Measurements from ENCODE around the gene YPEL1.
"Not testable (repeated sequence)": the region's sequence is repeated elsewhere in the genome, so short reads cannot be mapped to it uniquely, and the experiment has no call there.

The YPEL1 gene

DNA sequence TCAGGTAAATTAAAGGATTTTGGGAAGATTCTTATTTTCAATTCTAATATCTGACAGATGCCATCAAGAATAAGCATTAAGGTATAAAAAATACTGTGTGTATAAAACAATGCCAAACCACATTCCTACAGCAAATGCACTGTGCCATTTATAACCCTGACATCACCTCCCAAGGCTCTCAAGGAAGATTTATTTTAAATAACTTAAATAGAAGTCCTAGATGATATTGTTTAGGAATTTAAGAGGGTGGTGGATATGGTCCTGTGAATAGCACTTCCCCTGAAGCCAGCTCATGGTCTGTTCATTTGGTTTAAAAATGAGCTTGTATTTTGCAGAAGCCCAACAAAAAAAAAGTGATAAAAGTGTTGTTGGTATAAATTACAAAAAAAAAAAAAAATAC is 37.7 kb downstream of the YPEL1 start:
- DNase-seq: no peak

DNA sequence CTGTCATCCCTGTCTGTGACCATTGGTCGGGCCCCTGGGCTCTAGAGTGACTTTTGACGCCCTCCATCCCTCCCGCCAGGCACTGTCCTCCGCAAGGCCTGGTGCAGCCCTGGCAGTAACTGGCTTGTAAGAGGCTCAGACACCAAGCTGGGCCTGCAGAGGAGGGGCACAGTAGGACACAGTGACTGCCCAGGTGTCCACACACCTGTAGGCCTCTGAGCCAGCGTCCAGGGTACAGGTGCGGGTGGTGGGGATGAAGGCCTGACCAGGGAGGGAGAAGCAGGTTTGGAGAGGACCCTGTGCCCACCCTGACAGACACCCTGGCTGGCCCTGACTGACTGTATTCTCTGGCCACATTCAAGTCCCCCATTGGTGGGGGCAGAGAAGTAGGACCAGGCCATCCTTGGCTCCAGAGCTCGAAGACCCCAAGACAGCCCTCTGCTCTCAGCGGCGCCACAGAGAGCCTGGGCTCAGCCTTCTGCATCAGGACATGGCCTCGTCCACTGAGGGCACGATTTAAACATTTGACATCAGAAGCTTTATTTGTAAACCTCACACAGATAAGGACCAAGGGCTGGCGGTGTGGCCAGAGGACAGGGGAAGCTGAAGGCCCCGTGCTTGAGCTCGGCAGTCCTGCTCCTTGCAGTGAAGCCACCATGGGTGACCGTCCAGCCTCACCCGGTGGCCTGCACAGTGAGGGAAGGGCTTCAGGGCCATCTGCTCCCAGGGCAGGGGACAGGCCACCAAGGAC is 38.4 kb downstream of the YPEL1 start:
- DNase-seq: no peak

DNA sequence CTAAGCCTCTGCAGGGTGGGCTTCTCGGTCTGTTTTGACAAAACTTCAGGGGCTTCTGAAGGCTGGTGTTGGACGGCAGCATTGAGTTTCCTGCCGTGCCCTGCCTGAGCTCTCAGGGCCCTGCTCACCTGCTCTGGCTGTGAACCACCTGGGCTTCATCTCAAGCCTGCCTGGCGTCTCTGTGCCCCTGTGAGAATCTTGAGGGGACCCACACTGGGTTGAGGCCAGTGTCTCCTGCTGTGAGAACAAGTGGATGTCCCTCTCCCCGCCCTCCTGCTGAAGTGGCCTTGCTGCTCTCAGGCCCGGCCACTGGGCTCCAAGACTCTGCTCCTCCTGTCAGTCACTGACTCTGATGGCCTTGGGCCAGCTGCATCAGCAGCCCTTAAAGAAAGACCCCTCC is 39.5 kb downstream of the YPEL1 start:
- DNase-seq: no peak

DNA sequence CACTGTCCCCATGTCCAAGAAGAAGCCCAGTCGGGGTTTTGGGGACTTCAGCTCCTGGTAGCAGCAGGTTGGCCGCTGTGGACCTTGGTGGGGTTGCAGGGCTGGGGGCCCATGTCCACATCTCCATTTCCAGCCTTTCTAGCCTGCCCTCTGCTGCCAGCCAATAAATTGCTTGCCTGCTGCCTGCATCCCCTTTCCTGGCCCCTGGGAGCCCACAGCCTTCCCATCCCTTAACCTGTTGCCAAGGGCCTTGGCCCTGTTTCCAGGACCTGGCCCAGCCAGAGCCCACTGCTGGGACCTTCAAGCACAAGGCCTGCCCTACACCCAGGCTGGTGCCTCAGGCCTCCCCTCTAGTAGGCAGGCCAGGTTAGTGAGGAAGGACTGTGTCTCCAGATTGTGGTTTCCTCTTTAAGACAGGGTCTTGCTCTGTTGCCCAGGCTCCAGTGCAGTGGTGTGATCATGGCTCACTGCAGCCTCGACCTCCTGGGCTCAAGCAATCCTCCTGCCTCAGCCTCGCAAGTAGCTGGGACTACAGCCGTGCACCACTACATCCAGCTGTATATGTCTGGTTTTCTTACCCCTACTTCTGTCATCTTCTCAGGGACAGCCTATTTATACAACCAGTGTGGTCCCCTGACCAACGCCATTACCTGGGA is 40.0 kb downstream of the YPEL1 start:
- DNase-seq: no peak

DNA sequence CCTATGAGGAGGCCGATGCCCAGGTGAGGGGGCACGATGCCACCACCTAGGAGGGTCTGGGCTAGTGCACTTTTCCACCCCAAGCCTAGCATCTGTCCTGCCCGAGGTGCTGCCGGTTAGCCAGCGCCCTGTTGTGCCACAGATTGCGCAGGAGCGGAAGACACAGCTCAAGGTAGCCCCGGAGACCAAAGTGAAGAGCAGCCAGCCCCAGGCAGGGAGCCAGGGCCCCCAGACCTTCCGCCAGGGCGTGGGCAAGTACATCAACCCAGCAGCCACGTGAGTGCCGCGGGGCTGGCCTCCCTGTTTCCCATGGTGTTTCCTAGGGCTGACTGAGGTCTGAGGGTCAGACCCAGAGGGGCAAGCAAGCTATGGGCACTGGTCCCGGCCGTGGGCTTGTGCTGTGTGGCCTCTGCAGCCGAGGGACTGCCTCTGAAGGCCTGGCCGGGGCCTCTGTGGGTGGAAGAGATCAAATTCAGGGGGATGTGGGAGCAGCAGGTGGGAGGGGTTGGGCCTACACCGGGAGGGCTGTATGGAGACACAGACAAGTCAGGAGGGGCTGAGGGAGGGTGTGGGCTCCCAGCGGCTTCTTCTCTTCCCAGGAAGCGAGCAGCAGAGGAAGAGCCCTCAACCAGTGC is 40.7 kb downstream of the YPEL1 start:
- no peak for DNase-seq

DNA sequence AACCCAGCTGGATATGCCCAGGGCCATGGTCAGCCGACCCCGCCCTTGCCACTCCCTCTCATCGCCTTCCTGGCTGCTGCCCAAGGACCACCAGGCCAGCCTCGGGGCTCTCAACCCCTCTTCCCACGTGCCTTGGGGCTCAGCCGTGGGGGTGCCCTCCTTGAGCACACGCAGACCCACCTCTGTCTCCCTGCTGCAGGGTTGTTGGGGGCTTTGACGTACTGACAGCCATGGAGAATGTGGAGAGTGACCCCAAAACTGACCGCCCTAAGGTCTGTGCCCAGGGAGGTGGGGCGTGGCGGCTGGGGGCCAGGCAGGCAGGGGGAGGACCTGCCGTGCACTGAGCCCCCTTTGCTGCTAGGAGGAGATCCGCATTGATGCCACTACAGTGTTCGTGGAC is 41.2 kb downstream of the YPEL1 start:
- DNase-seq: no peak

DNA sequence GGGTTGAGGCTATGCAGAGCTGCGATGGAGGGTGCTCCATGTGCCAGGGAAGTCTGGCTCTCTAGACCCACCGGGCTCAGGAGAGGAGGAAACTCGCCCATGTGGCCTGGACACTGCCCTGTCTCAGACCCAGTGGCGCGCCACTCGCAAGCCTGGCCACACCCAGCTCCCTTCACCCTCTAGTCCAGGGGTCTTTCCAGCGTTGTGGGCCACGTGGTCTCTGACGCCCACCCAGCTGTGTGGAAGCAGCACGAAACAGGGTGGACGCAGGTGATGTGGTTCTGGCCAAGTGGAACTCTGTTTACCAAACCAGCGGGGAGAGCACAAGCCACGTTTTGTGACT is 41.6 kb downstream of the YPEL1 start:
- DNase-seq: no peak

DNA sequence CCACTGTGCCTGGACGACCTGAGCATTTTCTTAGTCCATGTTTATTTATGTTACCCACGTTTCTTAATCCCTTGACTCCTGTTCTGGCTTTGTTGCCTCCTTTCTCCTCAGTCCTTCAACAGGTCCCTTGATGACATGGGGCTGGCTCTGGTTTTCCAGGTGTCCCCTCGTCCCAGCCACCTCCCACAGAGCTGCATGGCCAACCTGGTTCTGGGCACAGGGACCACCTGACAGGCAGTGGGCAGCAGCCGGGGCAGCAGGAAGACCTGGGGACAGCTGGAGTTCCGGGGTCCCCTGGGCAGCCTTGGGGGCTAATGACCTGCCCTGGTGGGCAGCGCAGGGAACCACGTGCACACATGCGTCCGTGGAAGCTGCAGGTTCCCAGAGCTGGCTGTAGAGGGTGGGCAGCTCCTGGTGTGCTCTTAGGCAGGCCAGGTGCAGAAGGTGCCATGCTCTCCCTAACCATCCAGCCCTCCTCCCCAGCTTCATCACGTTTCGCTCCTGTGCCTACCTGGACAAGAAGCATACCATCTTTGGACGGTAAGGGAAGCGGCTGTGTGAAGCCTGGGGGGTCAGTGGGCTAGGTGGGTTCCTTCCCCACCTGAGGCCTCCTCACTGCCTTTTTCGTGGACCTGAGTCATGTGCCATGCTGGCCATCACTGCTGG is 42.1 kb downstream of the YPEL1 start:
- no peak for DNase-seq

DNA sequence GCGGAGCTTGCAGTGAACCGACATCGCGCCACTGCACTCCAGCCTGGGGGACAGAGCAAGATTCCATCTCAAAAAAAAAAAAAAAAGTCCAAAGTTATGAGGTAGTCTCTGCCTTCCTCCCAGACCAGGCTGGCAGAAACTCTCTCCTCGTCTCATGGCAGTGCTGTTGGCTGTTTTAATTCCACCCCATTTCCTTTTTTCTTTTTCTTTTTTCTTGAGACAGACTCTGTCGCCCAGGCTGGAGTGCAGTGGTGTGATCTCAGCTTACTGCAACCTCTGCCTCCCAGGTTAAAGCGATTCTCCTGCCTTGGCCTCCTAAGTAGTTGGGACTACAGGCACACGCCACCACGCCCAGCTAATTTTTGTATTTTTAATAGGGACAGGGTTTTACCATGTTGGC is 42.7 kb downstream of the YPEL1 start:
- not testable (repeated sequence) for DNase-seq

DNA sequence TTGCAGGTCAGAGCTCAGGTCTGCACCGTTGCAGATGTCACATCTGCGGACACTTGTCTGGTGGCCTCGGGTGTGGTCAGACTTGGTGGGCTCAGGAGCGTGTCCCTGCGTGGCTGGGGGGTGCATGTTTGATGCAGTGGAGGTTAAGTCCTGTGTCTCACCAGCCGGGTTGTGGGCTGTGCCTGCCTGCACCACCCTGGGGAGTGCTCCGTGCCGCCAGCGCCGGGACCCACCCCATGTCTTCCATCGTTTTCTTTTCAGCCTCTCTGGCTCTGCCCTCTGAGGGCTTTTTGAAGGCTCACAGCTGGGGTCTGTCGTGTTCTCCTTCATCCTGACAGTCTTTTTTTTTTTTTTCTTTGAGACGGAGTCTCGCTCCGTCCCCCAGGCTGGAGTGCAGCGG is 43.8 kb downstream of the YPEL1 start:
- no peak for DNase-seq

DNA sequence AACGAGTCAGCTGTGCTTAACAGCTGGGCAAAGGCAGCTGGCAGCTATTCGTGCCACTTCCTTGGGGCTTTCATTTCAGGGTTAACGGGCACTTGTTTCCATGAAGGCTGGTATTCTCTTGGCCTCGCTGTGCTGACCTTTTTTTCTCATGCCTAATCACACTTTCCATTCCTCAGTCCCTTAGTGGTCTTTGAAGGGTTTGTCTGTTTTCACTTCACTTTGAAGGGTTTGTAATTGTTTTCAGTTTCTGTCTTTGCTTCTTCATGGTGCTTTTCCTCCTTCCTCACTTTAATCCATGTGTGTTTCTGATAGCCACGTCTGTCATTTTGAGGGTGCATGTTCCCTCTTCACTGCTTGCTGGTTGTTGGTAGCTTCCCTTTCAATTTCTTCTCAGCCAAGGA is 45.2 kb downstream of the YPEL1 start:
- DNase-seq: no peak

DNA sequence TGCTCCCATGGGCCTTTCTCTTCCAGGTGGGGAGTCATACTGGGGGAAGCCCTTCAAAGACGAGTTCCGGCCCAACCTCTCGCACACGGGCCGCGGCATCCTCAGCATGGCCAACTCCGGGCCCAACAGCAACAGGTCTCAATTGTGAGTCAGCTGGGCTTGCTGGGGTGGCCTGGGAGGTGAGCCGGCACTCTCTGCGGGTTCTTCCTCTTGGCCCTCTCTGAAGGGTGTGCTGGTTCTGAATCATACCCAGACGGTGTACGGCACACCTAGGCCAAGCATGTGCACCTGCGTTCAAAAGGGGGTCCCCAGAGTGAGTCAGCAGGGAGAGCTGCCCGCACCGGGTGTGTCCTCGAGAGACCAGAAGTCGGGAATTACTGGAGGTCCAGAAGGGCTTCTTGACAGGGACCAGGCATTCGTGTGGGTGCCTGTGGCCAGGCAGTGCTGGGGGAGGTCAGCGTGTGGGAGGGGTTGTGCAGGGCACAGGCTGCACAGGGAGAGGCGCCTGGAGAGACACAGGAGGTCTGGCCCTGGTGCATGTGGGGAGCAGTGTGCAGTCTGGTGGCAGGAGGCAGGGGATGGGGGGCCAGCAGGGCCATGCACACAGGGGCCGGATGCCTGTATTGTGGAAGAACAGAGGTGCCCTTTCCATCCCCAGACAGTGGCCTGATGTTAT is 46.8 kb downstream of the YPEL1 start:
- no peak for DNase-seq

DNA sequence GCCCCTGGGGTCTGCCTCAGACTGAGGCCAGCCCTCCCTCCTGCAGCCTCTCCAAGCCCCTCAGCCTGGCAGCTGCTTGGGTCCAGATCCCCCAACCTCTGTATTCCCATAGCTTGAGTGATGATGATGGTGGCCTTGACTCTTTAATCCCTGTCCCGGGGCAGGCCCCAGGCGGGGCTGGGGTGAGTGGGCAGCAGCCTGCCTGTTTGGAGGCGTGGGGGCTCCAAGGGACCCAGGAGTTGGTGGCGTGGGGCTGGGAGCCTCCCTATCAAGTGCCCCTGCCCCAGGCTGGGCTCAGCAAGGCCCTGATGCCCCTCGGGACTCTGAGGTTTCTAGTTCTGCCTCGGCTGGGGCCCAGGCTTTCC is 47.3 kb downstream of the YPEL1 start:
- no peak for DNase-seq

DNA sequence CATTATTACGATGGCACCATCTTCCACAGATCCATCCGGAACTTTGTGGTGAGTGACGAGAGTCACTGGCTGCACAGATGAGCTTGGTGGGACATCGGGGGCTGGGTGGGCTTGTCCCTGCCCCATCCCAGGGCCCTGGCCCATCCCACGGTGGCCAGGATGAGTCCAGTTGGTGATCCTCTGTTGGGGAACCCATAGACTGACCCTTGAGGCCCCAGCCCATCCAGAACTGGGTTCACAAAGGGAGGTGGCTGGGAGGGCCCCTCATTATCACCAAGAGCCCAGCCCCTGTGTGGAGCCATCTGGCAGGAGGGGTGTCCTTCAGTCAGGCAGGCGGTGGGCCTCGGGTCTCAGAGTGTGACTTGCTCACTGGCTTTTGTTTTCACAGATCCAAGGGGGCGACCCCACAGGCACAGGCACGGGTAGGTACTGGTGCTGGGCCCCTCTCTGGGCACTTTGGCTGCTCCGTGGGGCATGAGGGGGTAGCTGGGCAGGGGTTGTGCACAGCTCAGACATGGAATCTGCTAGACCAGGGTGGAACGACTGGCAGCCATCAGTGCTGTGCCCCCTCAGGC is 47.8 kb downstream of the YPEL1 start:
- no peak for DNase-seq

DNA sequence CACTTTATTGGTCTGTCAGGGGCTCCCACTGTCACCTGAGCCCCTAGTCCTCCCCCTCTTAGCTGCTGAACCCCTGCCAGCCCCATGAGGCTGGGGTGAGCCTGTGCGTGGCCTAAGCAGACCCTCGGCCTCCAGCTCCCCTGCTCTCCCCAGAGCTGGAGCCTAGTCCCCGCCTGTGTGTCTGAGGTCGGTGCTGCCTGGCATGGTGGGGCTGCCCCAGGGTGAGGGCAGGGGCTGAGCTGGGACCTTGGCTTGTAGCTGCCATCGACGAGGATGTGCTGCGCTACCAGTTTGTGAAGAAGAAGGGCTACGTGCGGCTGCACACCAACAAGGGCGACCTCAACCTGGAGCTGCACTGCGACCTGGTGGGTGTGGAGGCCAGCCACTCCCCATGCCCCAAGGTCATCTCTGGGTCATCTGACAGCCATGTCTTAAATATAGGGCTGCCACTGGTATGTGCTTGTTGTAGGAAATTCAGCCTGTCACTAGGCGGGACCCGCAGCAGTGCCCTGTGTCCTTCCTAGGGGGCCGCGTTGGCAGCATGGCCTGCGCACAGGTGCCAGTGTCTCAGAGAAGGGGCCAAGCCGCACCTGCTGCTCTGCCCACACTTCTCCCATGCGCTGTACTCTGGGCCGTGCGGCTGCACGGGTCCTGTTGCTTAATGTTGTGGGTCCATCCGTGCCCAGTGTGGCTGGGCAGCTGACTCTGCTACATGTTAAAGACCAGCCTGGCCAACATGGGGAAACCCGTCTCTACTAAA is 48.8 kb downstream of the YPEL1 start:
- DNase-seq: no peak

DNA sequence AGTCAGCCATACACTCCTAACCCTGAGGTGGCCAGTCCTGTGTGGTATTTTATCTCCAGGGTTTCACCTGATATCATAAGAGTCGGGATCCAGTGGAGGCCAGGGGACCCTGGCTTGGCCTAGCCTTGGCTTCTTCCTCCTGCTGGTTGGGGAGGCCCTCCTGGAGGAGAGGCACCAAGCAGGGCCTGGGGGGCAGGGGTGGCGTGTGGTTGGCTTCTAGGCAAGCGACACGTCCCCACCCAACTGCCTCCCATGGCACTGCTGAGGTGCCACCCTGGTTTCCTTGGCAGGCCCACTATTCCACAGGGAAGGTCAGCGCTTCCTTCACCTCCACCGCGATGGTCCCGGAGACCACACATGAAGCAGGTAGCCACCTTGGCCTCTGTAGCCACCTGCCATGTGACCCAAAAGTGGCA is 49.4 kb downstream of the YPEL1 start:
- DNase-seq: no peak

DNA sequence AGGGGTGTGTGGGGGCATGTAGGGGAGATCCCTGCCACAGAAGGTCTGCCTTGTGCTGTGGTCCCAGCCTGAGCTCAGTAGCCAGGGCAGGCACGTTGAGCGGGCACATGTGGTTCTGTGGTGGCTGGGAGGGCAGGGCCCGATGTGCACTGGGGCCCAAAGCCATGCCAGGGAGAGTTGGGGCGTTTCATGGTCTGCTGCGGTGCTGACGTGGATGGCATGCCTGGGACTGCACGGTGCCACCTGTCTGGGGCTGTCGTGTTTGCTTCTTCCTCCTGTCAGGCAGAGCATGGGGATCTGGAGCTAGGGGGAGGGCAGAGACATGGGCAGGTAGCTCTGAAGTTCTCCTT is 50.5 kb downstream of the YPEL1 start:
- DNase-seq: no peak

DNA sequence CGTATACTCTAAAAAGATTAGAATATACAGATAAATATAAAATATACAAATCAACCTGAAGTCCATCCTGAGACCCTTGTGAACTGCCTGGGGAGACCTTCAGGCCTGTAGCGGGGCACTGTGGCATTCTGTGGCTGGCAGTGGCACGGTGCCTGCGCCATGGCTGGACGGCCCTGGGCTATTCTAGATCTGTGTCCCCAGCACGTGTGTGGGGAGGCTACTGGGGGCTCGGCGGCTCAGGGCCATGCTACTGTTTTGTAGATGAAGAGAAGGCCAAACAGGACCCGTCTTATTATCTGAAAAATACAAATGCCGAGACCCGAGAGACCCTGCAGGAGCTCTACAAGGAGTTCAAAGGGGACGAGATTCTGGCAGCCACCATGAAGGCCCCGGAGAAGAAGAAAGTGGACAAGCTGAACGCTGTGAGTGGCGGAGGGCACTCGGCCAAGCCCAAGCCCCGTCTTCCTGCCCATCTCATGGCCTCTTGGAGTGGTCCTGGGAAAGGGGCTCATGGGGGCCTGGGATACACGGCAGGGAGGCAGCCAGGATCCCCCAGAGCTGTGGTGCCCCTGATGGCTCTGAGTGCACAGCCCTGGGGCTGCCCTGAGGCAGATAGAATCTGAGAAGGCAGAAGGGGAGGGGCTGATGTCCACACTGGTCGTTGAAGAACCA is 51.0 kb downstream of the YPEL1 start:
- DNase-seq: no peak

DNA sequence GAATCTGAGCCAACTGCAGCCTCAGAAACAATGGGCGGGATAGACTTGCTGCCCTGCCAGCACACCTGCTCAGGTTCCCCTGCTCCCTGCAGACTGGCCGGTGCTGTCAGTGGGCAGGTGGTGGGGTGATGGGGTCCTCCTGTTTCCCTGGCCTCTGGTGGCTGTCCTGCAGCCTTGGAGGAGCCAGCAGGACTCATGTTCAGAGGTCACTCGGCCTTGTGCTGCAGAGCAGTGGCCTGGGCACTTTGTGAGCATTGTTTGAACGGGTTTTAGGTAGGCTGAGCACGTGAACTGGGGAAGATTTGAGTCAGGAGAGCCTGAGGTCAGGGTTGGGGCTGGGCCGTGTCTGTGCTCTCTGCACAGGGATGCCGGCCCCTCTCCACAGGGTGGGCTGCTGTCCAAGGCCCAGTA is 52.2 kb downstream of the YPEL1 start:
- DNase-seq: no peak

DNA sequence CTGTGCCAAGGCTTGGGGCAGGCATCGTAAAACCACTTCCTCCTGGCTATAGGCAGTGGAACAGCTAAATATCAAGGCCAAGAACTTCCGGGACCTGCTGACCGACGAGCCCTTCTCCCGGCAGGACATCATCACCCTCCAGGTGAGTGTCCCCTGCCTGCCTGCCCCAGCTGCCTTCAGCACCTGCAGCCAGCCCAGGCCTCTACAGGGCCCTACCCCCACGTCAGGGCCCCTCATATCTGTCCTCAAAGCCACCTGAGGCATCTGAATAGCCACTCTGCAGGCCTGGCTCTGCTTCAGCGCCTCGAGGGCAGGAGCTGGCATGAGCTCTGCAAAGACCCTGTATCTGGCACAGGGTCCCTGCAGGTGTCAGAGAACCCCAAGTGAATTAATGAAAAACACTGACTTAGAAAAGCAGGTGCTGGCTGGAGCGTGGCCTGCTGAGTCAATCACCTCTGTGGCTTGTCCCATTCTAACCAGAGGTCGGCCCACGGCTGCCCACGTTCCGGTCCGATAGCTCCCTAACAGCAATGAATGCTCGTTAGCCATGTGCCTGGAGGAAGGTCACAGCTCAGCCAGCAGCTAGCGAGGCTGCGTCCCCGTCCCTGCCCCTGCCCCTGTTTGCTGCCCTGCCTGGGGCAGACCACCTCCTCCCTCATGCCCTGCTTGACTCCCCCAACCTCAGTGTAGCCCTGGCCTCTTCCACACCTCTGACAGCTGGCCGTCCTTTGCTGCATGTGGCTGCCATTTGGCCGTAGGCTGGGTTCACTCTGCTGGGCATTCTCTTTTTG is 53.0 kb downstream of the YPEL1 start:
- DNase-seq: no peak

Data from NCI-H82 (cell line).